ENCODE measurements around the gene FBP2.

The FBP2 gene

DNA sequence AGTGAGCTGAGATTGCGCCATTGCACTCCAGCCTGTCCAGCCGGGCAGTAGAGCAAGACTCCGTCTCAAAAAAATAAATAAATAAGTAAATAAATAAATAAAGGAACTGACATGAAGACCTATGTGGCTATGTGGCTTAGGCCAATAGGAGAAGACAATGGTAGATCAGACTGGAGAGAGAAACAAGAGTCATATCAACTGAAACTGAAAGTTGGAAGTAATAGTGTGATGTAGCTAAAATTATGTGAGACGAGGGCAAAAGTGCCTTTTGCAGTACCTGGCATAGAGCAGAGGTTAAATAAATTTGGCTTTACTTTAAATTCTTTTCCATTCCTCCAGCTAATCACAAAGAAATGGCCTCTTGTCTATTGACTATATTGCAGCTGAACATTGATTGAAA is 7.3 kb downstream of the FBP2 start:
- Histone ChIP-seq H3K9me3 (ENCODE audit: insufficient read depth, low read length) (no peaks in the 10 kb centered on the region), H3K4me3 (ENCODE audit: insufficient read depth, low read length, poor library complexity, severe bottlenecking) (no peak overlapping the region), H3K9me2 (replicated peaks; ENCODE audit: insufficient read depth, low read length) (no peaks in the 10 kb centered on the region), H3K4me2 (ENCODE audit: low read depth, low read length, poor library complexity, severe bottlenecking) (no peak overlapping the region), H3F3A (ENCODE audit: insufficient read depth) (no peaks in the 10 kb centered on the region), H3K9ac (ENCODE audit: low read length) (no peak overlapping the region), H4K20me1 (ENCODE audit: low read depth, low read length) (no peaks in the 10 kb centered on the region), H3K79me2 (ENCODE audit: insufficient read depth, low read length) (no peaks in the 10 kb centered on the region), H2AFZ (ENCODE audit: low read depth, low read length, severe bottlenecking) (no peak overlapping the region), H3K27ac (ENCODE audit: low read depth, low read length) (no peak overlapping the region), H3K27me3 (ENCODE audit: low read length) (no peaks in the 10 kb centered on the region), H3K36me3 (ENCODE audit: low read length) (no peaks in the 10 kb centered on the region)
- TF ChIP-seq, protein P1, sequence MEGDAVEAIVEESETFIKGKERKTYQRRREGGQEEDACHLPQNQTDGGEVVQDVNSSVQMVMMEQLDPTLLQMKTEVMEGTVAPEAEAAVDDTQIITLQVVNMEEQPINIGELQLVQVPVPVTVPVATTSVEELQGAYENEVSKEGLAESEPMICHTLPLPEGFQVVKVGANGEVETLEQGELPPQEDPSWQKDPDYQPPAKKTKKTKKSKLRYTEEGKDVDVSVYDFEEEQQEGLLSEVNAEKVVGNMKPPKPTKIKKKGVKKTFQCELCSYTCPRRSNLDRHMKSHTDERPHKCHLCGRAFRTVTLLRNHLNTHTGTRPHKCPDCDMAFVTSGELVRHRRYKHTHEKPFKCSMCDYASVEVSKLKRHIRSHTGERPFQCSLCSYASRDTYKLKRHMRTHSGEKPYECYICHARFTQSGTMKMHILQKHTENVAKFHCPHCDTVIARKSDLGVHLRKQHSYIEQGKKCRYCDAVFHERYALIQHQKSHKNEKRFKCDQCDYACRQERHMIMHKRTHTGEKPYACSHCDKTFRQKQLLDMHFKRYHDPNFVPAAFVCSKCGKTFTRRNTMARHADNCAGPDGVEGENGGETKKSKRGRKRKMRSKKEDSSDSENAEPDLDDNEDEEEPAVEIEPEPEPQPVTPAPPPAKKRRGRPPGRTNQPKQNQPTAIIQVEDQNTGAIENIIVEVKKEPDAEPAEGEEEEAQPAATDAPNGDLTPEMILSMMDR (IDR thresholded peaks at IDR 0.05; ENCODE audit: insufficient read depth, low read length, poor library complexity, severe bottlenecking): no peak
- TF ChIP-seq EZH2phosphoT487 (conservative IDR thresholded peaks at IDR 0.05; ENCODE audit: low read length): no peak

DNA sequence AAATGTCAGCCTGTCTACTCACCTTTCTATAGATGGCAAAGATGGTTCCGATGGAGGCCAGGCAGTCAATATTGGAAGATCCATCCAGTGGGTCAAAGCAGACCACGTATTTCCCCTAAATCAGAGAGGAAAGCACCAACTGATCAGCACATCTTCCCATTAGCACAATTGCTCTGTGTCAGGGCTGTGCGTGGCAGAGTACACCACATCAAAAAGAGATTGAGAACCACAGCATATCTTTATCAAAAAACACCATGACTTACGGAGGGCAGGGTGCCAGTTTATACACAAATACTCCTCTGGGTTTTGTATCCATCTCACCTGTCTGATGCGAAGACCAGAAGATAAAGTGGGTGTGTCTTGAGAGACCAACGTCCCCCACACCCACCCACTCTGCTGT is 9.1 kb downstream of the FBP2 start:
- Histone ChIP-seq H3K27ac (ENCODE audit: low read depth, low read length) (no peak overlapping the region), H3K9me3 (ENCODE audit: insufficient read depth, low read length) (no peaks in the 10 kb centered on the region), H3K4me3 (ENCODE audit: insufficient read depth, low read length, poor library complexity, severe bottlenecking) (no peak overlapping the region), H3K4me2 (ENCODE audit: low read depth, low read length, poor library complexity, severe bottlenecking) (no peak overlapping the region), H2AFZ (ENCODE audit: low read depth, low read length, severe bottlenecking) (no peak overlapping the region), H3F3A (ENCODE audit: insufficient read depth) (no peaks in the 10 kb centered on the region), H3K9me2 (replicated peaks; ENCODE audit: insufficient read depth, low read length) (no peaks in the 10 kb centered on the region), H3K36me3 (ENCODE audit: low read length) (no peaks in the 10 kb centered on the region), H4K20me1 (ENCODE audit: low read depth, low read length) (no peaks in the 10 kb centered on the region), H3K27me3 (ENCODE audit: low read length) (no peaks in the 10 kb centered on the region), H3K79me2 (ENCODE audit: insufficient read depth, low read length) (no peaks in the 10 kb centered on the region), H3K9ac (ENCODE audit: low read length) (no peak overlapping the region)
- TF ChIP-seq, protein P1 (IDR thresholded peaks at IDR 0.05; ENCODE audit: insufficient read depth, low read length, poor library complexity, severe bottlenecking): no peak
- TF ChIP-seq EZH2phosphoT487 (conservative IDR thresholded peaks at IDR 0.05; ENCODE audit: low read length): no peak

DNA sequence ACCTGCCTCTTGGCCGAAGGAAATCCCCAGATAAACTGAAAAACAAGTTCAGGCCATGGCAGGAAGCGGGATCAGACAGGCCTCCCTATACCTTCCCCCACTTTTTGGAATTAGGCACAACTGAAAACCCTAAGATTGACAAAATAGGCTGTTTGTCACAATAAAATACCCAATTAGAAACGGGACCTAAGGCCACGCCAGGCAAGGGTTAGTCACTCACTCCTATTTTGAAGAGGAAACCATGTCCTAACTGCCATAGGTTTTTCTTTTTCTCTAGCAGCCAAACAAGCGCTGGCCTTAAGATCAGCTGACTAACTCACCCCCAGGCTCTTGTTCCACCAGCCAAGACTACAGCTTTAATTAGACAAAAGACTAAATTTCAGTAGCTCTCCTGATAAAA is 11.9 kb downstream of the FBP2 start:
- Histone ChIP-seq H3K36me3 (ENCODE audit: low read length) (no peaks in the 10 kb centered on the region), H3K9me2 (replicated peaks; ENCODE audit: insufficient read depth, low read length) (no peaks in the 10 kb centered on the region), H3K4me3 (ENCODE audit: insufficient read depth, low read length, poor library complexity, severe bottlenecking) (no peak overlapping the region), H3K79me2 (ENCODE audit: insufficient read depth, low read length) (no peaks in the 10 kb centered on the region), H4K20me1 (ENCODE audit: low read depth, low read length) (no peaks in the 10 kb centered on the region), H3F3A (ENCODE audit: insufficient read depth) (no peaks in the 10 kb centered on the region), H2AFZ (ENCODE audit: low read depth, low read length, severe bottlenecking) (no peak overlapping the region), H3K9me3 (ENCODE audit: insufficient read depth, low read length) (no peaks in the 10 kb centered on the region), H3K4me2 (ENCODE audit: low read depth, low read length, poor library complexity, severe bottlenecking) (no peak overlapping the region), H3K27me3 (ENCODE audit: low read length) (no peaks in the 10 kb centered on the region), H3K27ac (ENCODE audit: low read depth, low read length) (no peak overlapping the region), H3K9ac (ENCODE audit: low read length) (no peak overlapping the region)
- TF ChIP-seq EZH2phosphoT487 (conservative IDR thresholded peaks at IDR 0.05; ENCODE audit: low read length): no peak
- TF ChIP-seq, protein P1 (IDR thresholded peaks at IDR 0.05; ENCODE audit: insufficient read depth, low read length, poor library complexity, severe bottlenecking): no peak

Data from SU-DHL-6 (cell line).